ENCODE measurements around the gene ZBTB17. TPM values are rescaled to one million over a fixed set of nuclear protein-coding genes. Genes with fewer than 3 reads are reported as not detected.
"Not testable (repeated sequence)": the region's sequence is repeated elsewhere in the genome, so short reads cannot be mapped to it uniquely, and the experiment has no call there.

The ZBTB17 gene
- total and polyA plus RNA-seq, 9 donors: 3.7 to 45.7 (median 29.8) TPM

GRCh38 chr1:16007671-16008341 is 31.9 kb upstream of the ZBTB17 start:
- Histone ChIP-seq H3K4me3 (no peak overlapping the region), H3K36me3 (no peaks in the 10 kb centered on the region), H3K27ac (no peak overlapping the region), H3K4me1 (ENCODE audit: insufficient read depth) (peaks cover 3% of the 10 kb centered on the region), H3K9me3 (no peaks in the 10 kb centered on the region), H3K27me3 (no peaks in the 10 kb centered on the region)
- 76 to 84% (median 83%) methylated on average over 6 of the region's 6 CpGs for WGBS, 3 donors
- TF ChIP-seq POLR2A (IDR thresholded peaks at IDR 0.05): no peak
- DNase-seq: peak in 1 of 5 donors; percentile 1
- intact Hi-C loops (cut with DNase I): loop anchor here in 3 of 4 donors (2.0 kb wide), 2 partner anchors 25 to 49 kb away; no protein-coding TSS in a partner anchor

GRCh38 chr1:16006552-16007485 is 30.9 kb upstream of the ZBTB17 start:
- H3K27me3 ChIP-seq: no peaks in the 10 kb centered on the region
- no peak overlapping the region for H3K4me3 ChIP-seq
- H3K4me1 ChIP-seq (ENCODE audit: insufficient read depth): no peaks in the 10 kb centered on the region
- intact Hi-C loops (cut with DNase I): no loop called here
- H3K9me3 ChIP-seq: no peaks in the 10 kb centered on the region
- DNase-seq: peak in 2 of 5 donors; percentile 16 to 34
- TF ChIP-seq EP300 (IDR thresholded peaks at IDR 0.05): no peak
- TF ChIP-seq CTCF (IDR thresholded peaks at IDR 0.05): no peak
- TF ChIP-seq POLR2A (IDR thresholded peaks at IDR 0.05): no peak
- 55 to 66% (median 62%) methylated on average over 9 of the region's 9 CpGs for WGBS, 3 donors
- H3K27ac ChIP-seq: no peak overlapping the region
- H3K36me3 ChIP-seq: no peaks in the 10 kb centered on the region

GRCh38 chr1:16006010-16006409 is 30.1 kb upstream of the ZBTB17 start:
- peak in 1 of 5 donors; percentile 22 for DNase-seq
- intact Hi-C loops (cut with DNase I): no loop called here
- no peaks in the 10 kb centered on the region for H3K36me3 ChIP-seq
- H3K27me3 ChIP-seq: no peaks in the 10 kb centered on the region
- 76 to 86% (median 80%) methylated on average over 10 to 11 of the region's 11 CpGs for WGBS, 3 donors
- no peaks in the 10 kb centered on the region for H3K9me3 ChIP-seq
- no peak overlapping the region for H3K4me3 ChIP-seq
- no peak overlapping the region for H3K27ac ChIP-seq
- no peaks in the 10 kb centered on the region for H3K4me1 ChIP-seq (ENCODE audit: insufficient read depth)
- no peak for TF ChIP-seq CTCF (IDR thresholded peaks at IDR 0.05)
- no peak for TF ChIP-seq POLR2A (IDR thresholded peaks at IDR 0.05)
- TF ChIP-seq EP300 (IDR thresholded peaks at IDR 0.05): no peak

- Histone ChIP-seq H3K27ac (no peak overlapping the region), H3K27me3 (no peaks in the 10 kb centered on the region), H3K4me1 (ENCODE audit: insufficient read depth) (no peaks in the 10 kb centered on the region), H3K36me3 (no peaks in the 10 kb centered on the region), H3K9me3 (no peaks in the 10 kb centered on the region), H3K4me3 (no peak overlapping the region)
- WGBS, 3 donors: 80 to 89% (median 82%) methylated on average over 5 of the region's 5 CpGs
- TF ChIP-seq POLR2A (IDR thresholded peaks at IDR 0.05) (no peak), EP300 (IDR thresholded peaks at IDR 0.05) (no peak)
- intact Hi-C loops (cut with DNase I): no loop called here
- DNase-seq: no peak
Observed at GRCh38 chr1:16005597-16005996, 29.7 kb upstream of the ZBTB17 start.

- H3K36me3 ChIP-seq; H3K4me3 ChIP-seq; H3K4me1 ChIP-seq (ENCODE audit: insufficient read depth); H3K27me3 ChIP-seq; H3K9me3 ChIP-seq; H3K27ac ChIP-seq: not testable (repeated sequence)
- intact Hi-C loops (cut with DNase I): loop anchor here in 1 of 4 donors (5.0 kb wide), 1 partner anchor 46 kb away; no protein-coding TSS in a partner anchor
- DNase-seq: peak in 1 of 5 donors; percentile 6
- WGBS, 3 donors: 77 to 96% (median 81%) methylated on average over 10 of the region's 10 CpGs
Observed at GRCh38 chr1:16001274-16001673, 25.4 kb upstream of the ZBTB17 start.
